H1 (cell line): ENCODE results near the gene MANF. TPM values are rescaled to one million over a fixed set of nuclear protein-coding genes. Genes with fewer than 3 reads are reported as not detected.

Experiments used
- CTCF ChIA-PET: fragments of 300-600 bp; sonication (Branson Sonifier 250); formaldehyde crosslinking; loops from one replicate; lab custom pipeline; 2021; ENCODE audit not compliant: partially characterized antibody; lab: Charles Lee
- POLR2A ChIA-PET: fragments of 300-600 bp; sonication (Branson Sonifier 250); formaldehyde crosslinking; loops from one replicate; lab custom pipeline; 2021; ENCODE audit warnings: inconsistent platforms; ENCODE audit not compliant: partially characterized antibody; lab: Charles Lee
- DNase-seq, 2 experiments: peaks; one replicate each; pipeline versions ENCODE4 v3.0.0 to v3.0.0-alpha.2; 2010 to 2022; ENCODE audit warnings: low spot score in 2 of 2, low read depth in 1 of 2, mixed read lengths in 1 of 2
- FAIRE-seq: peaks from 2 replicates; lab custom pipeline; 2011; peaks lifted over from hg19 to GRCh38; lab: Jason Lieb, UNC
- H2AFZ ChIP-seq: 2 replicates; pipeline ENCODE4 v1.8.1; 2012; ENCODE audit warnings: low read length, inconsistent platforms
- H2AK5ac ChIP-seq: 2 replicates; pipeline ENCODE4 v1.6.1; 2013; ENCODE audit warnings: low read depth, low read length
- H2BK120ac ChIP-seq: replicated peaks from 2 replicates; pipeline ENCODE3; 2013; ENCODE audit warnings: low read depth, low read length, inconsistent platforms
- H2BK12ac ChIP-seq: 2 replicates; pipeline ENCODE4 v1.6.1; 2013; ENCODE audit warnings: low read depth, low read length
- H2BK15ac ChIP-seq: 2 replicates; pipeline ENCODE4 v1.6.1; 2013; ENCODE audit warnings: low read length
- H2BK20ac ChIP-seq: 2 replicates; pipeline ENCODE4 v1.6.1; 2013; ENCODE audit warnings: low read length
- H2BK5ac ChIP-seq: 2 replicates; pipeline ENCODE4 v1.6.1; 2013; ENCODE audit warnings: low read depth, low read length
- H3K14ac ChIP-seq: 2 replicates; pipeline ENCODE4 v1.6.1; 2013; ENCODE audit warnings: inconsistent platforms; ENCODE audit not compliant: insufficient read length
- H3K18ac ChIP-seq: 2 replicates; pipeline ENCODE4 v1.6.1; 2013; ENCODE audit warnings: low read length; ENCODE audit errors: extremely low read depth
- H3K23ac ChIP-seq: 2 replicates; pipeline ENCODE4 v1.6.1; 2013; ENCODE audit warnings: inconsistent platforms; ENCODE audit not compliant: insufficient read length
- H3K23me2 ChIP-seq: 2 replicates; pipeline ENCODE4 v1.6.1; 2013; ENCODE audit warnings: low read depth, low read length
- H3K27ac ChIP-seq: 2 replicates; pipeline ENCODE4 v1.6.1; 2011; ENCODE audit warnings: low read depth, low read length, inconsistent platforms
- H3K27me3 ChIP-seq, 4 experiments: replicated peaks in 1 of 4; 1 replicate in 1 of 4; 2 replicates in 3 of 4; pipeline versions ENCODE4 v1.6.1 to v1.8.1; 2011 to 2013; ENCODE audit warnings: low read length in 3 of 4, mild to moderate bottlenecking in 3 of 4, inconsistent platforms in 2 of 4, mixed read lengths in 2 of 4, moderate library complexity in 1 of 4; ENCODE audit not compliant: control insufficient read depth in 3 of 4, insufficient read depth in 3 of 4; ENCODE audit errors: extremely low read depth in 1 of 4
- H3K36me3 ChIP-seq, 4 experiments: 2 replicates each; pipeline versions ENCODE4 v1.6.1 to v1.8.1; 2011 to 2013; ENCODE audit warnings: mild to moderate bottlenecking in 4 of 4, low read length in 3 of 4, moderate library complexity in 2 of 4, control low read depth in 1 of 4, inconsistent platforms in 1 of 4; ENCODE audit not compliant: insufficient read depth in 4 of 4, control insufficient read depth in 2 of 4
- H3K4ac ChIP-seq: replicated peaks from 2 replicates; pipeline ENCODE3; 2013; ENCODE audit warnings: low read length, low read depth, mixed read lengths, inconsistent platforms; ENCODE audit not compliant: insufficient read length
- H3K4me1 ChIP-seq, 4 experiments: replicated peaks in 1 of 4; 1 replicate in 1 of 4; 2 replicates in 3 of 4; pipeline versions ENCODE4 v1.6.1 to v1.8.1; 2011 to 2013; ENCODE audit warnings: low read length in 3 of 4, inconsistent platforms in 2 of 4, mixed read lengths in 1 of 4; ENCODE audit not compliant: insufficient read depth in 4 of 4, control insufficient read depth in 3 of 4
- H3K4me2 ChIP-seq, 2 experiments: 2 replicates each; pipeline versions ENCODE4 v1.6.1 to v1.8.1; 2011 to 2013; ENCODE audit warnings: low read depth in 2 of 2, low read length in 2 of 2, control low read depth in 1 of 2, inconsistent platforms in 1 of 2, mild to moderate bottlenecking in 1 of 2; ENCODE audit not compliant: insufficient read depth in 1 of 2
- H3K4me3 ChIP-seq, 4 experiments: fragments of 200-600, 300-600 bp in 1 of 4; sonication (generic), shearing (Covaris generic), sonication (Bioruptor Twin) in 1 of 4; 2 replicates each; pipeline versions ENCODE4 v1.5.1 to v1.8.1; 2011 to 2016; ENCODE audit warnings: low read length in 4 of 4, low read depth in 3 of 4, control low read depth in 2 of 4, inconsistent platforms in 2 of 4, mild to moderate bottlenecking in 2 of 4, mixed read lengths in 1 of 4, moderate library complexity in 1 of 4; ENCODE audit not compliant: insufficient read depth in 2 of 4; ENCODE audit errors: extremely low read depth in 1 of 4
- H3K56ac ChIP-seq: replicated peaks from 2 replicates; pipeline ENCODE3; 2013; ENCODE audit warnings: low read depth, mild to moderate bottlenecking, mixed read lengths, low read length, inconsistent platforms; ENCODE audit not compliant: insufficient read length
- H3K79me1 ChIP-seq: 2 replicates; pipeline ENCODE4 v1.6.1; 2013; ENCODE audit warnings: low read depth, low read length, control low read depth
- H3K79me2 ChIP-seq, 2 experiments: 2 replicates each; pipeline versions ENCODE4 v1.6.1 to v1.8.1; 2012 to 2013; ENCODE audit warnings: low read length in 2 of 2, mild to moderate bottlenecking in 2 of 2, inconsistent platforms in 1 of 2; ENCODE audit not compliant: insufficient read depth in 2 of 2, control insufficient read depth in 1 of 2
- H3K9ac ChIP-seq, 4 experiments: replicated peaks in 1 of 4; 1 replicate in 1 of 4; 2 replicates in 3 of 4; pipeline versions ENCODE4 v1.6.1 to v1.8.1; 2011 to 2013; ENCODE audit warnings: low read depth in 3 of 4, low read length in 3 of 4, control low read depth in 2 of 4, mild to moderate bottlenecking in 2 of 4, moderate library complexity in 2 of 4, inconsistent platforms in 1 of 4; ENCODE audit errors: extremely low read depth in 1 of 4
- H3K9me3 ChIP-seq, 2 experiments: 2 replicates each; pipeline versions ENCODE4 v1.6.1 to v1.8.1; 2012 to 2013; ENCODE audit warnings: mild to moderate bottlenecking in 2 of 2, moderate library complexity in 2 of 2, control low read depth in 1 of 2, inconsistent platforms in 1 of 2, low read depth in 1 of 2, low read length in 1 of 2, mixed read lengths in 1 of 2; ENCODE audit not compliant: insufficient read depth in 2 of 2
- H4K20me1 ChIP-seq, 2 experiments: replicated peaks in 1 of 2; 2 replicates each; pipeline versions ENCODE3 to v1.8.1; 2011 to 2013; ENCODE audit warnings: inconsistent platforms in 2 of 2, low read length in 2 of 2, mild to moderate bottlenecking in 1 of 2; ENCODE audit not compliant: insufficient read depth in 2 of 2, control insufficient read depth in 1 of 2
- H4K5ac ChIP-seq: 2 replicates; pipeline ENCODE4 v1.6.1; 2013; ENCODE audit warnings: low read length, low read depth, mixed read lengths, inconsistent platforms; ENCODE audit not compliant: insufficient read length
- H4K8ac ChIP-seq: 2 replicates; pipeline ENCODE4 v1.8.0; 2013; ENCODE audit warnings: mild to moderate bottlenecking, moderate library complexity, low read length, inconsistent platforms; ENCODE audit not compliant: insufficient read depth; ENCODE audit errors: extremely low read depth
- H4K91ac ChIP-seq: replicated peaks from 2 replicates; pipeline ENCODE3; 2013; ENCODE audit warnings: low read length, mixed read lengths, inconsistent platforms; ENCODE audit not compliant: insufficient read length
- CHD2 ChIP-seq: IDR thresholded peaks from 2 replicates; pipeline ENCODE4 v1.6.1; 2012; ENCODE audit warnings: low read length, improper control_type of control experiment
- EGR1 ChIP-seq: IDR thresholded peaks from 2 replicates; pipeline ENCODE4 v1.6.1; 2011; ENCODE audit warnings: low read depth, low read length, borderline replicate concordance
- EZH2 ChIP-seq: fragments of 200-600 bp; sonication (generic); IDR thresholded peaks from 2 replicates; pipeline ENCODE4 v1.7.1; 2012; ENCODE audit warnings: low read depth, mild to moderate bottlenecking, moderate library complexity, low read length, inconsistent platforms; ENCODE audit not compliant: severe bottlenecking
- GTF2F1 ChIP-seq: IDR thresholded peaks from 2 replicates; pipeline ENCODE4 v1.6.1; 2012; ENCODE audit warnings: low read depth, low read length, improper control_type of control experiment, borderline replicate concordance
- RAD21 ChIP-seq, 2 experiments: IDR thresholded peaks in 1 of 2; conservative IDR thresholded peaks in 1 of 2; 2 replicates each; pipeline ENCODE4 v1.6.1; 2011; ENCODE audit warnings: low read depth in 2 of 2, low read length in 2 of 2, improper control_type of control experiment in 1 of 2, inconsistent platforms in 1 of 2, mild to moderate bottlenecking in 1 of 2, moderate library complexity in 1 of 2
- RBBP5 ChIP-seq: IDR thresholded peaks from 2 replicates; pipeline ENCODE4 v1.7.1; 2012; ENCODE audit warnings: low read depth, mild to moderate bottlenecking, inconsistent platforms, low read length, moderate library complexity, borderline replicate concordance
- TBP ChIP-seq: IDR thresholded peaks from 2 replicates; pipeline ENCODE4 v1.6.1; 2011; ENCODE audit warnings: low read depth, low read length, improper control_type of control experiment
- TCF12 ChIP-seq: IDR thresholded peaks from 2 replicates; pipeline ENCODE4 v1.6.1; 2011; ENCODE audit warnings: low read depth, mild to moderate bottlenecking, low read length
- TEAD4 ChIP-seq: IDR thresholded peaks from 2 replicates; pipeline ENCODE4 v1.6.1; 2012; ENCODE audit warnings: low read depth, low read length, inconsistent platforms, mixed read lengths
- WGBS, 2 experiments: shearing (Covaris generic) in 1 of 2; methylation state at CpG; one replicate each; pipeline versions ENCODE4 v1.1.6 to v1.1.7; 2013 to 2015; ENCODE audit warnings: low lambda C conversion rate in 2 of 2, mixed read lengths in 2 of 2, inconsistent platforms in 1 of 2, low coverage in 1 of 2, missing lambda C conversion rate in 1 of 2; ENCODE audit not compliant: insufficient replicate concordance in 2 of 2, insufficient coverage in 1 of 2, insufficient read length in 1 of 2; ENCODE audit errors: extremely low coverage in 1 of 2, missing lambda C conversion rate in 1 of 2; 5-methylcytosine and 5-hydroxymethylcytosine counted together
- polyA plus RNA-seq, 7 experiments: library from polyadenylated mRNA; depleted of rRNA in 3 of 7; stranded (reverse) in 5 of 7; unstranded in 2 of 7; fragments of >200 nt in 5 of 7; fragments of 200-250 nt in 2 of 7; gene quantifications; 1 replicate in 5 of 7; 2 replicates in 1 of 7; 4 replicates in 1 of 7; pipeline versions ENCODE4 v1.2.1 to v1.2.3, GENCODE V29; 2011 to 2013; ENCODE audit warnings: missing spikeins in 2 of 7, mixed read lengths in 2 of 7
- total RNA-seq: library from RNA; stranded (reverse); fragmentation: NEBNext Ultra II Directional; extraction: Animal tissue kit (Norgen Biotek cat#: 25700); gene quantifications from 2 replicates; pipeline ENCODE4 v1.2.1, GENCODE V29; 2021
- TF ChIP-seq, protein P1 (sequence below), 3 experiments: IDR thresholded peaks; 1 replicate in 2 of 3; 2 replicates in 1 of 3; pipeline versions ENCODE4 v1.5.1 to v1.6.1; 2011; ENCODE audit warnings: low read length in 3 of 3, mild to moderate bottlenecking in 3 of 3, inconsistent platforms in 2 of 3, low read depth in 1 of 3, moderate library complexity in 1 of 3; ENCODE audit not compliant: insufficient read depth in 1 of 3; ENCODE audit errors: control extremely low read depth in 1 of 3
- TF ChIP-seq, protein P2 (sequence below): IDR thresholded peaks from 2 replicates; pipeline ENCODE4 v1.6.1; 2012; ENCODE audit warnings: inconsistent platforms

The MANF gene
- total and polyA plus RNA-seq, 2 of the 8 experiments (the other 6 are each of a cell fraction or from before 2014, with no cell fraction given), result 37.5 to 159 TPM

DNA sequence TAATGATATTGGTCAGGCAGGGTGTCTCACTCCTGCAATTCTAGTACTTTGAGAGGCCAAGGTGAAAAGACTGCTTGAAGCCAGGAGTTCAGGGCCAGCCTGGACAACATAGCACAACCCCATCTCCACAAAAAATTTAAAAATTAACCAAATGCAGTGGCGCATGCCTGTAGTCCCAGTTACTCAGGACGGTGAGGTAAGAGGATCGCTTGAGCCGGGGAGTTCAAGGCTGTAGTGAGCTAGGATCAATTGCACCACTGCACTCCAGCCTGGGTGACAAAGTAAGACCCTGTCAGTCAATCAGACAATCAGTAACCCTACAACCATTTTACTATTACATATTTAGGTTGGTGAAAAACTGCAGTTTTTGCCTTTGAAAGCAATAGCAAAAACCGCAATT lies 49.0 kb downstream of the MANF start:
- POLR2A ChIA-PET, result interaction anchor here (1.2 to 1.3 kb wide), 3 partner anchors 14 to 65 kb away, joined by 3 read pairs; no protein-coding TSS in a partner anchor
- TF ChIP-seq, protein P1, sequence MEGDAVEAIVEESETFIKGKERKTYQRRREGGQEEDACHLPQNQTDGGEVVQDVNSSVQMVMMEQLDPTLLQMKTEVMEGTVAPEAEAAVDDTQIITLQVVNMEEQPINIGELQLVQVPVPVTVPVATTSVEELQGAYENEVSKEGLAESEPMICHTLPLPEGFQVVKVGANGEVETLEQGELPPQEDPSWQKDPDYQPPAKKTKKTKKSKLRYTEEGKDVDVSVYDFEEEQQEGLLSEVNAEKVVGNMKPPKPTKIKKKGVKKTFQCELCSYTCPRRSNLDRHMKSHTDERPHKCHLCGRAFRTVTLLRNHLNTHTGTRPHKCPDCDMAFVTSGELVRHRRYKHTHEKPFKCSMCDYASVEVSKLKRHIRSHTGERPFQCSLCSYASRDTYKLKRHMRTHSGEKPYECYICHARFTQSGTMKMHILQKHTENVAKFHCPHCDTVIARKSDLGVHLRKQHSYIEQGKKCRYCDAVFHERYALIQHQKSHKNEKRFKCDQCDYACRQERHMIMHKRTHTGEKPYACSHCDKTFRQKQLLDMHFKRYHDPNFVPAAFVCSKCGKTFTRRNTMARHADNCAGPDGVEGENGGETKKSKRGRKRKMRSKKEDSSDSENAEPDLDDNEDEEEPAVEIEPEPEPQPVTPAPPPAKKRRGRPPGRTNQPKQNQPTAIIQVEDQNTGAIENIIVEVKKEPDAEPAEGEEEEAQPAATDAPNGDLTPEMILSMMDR (IDR thresholded peaks at IDR 0.05; ENCODE audit: control extremely low read depth in 1 of 3, insufficient read depth in 1 of 3, low read depth in 1 of 3, low read length in 3 of 3), result no peak
- no peak for TF ChIP-seq TCF12
- no peak for TF ChIP-seq GTF2F1
- TF ChIP-seq RAD21 (IDR thresholded peaks at IDR 0.05 in 1 of 2, conservative IDR thresholded peaks at IDR 0.05 in 1 of 2; ENCODE audit: low read depth in 2 of 2, low read length in 2 of 2), result no peak
- TF ChIP-seq EGR1, result no peak
- TF ChIP-seq RBBP5, result no peak
- TF ChIP-seq TBP, result no peak
- no peak for TF ChIP-seq EZH2
- TF ChIP-seq, protein P2, sequence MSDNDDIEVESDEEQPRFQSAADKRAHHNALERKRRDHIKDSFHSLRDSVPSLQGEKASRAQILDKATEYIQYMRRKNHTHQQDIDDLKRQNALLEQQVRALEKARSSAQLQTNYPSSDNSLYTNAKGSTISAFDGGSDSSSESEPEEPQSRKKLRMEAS, result no peak
- TF ChIP-seq CHD2, result no peak
- no peak for TF ChIP-seq TEAD4

More for the DNA sequence above, 49.0 kb downstream of the MANF start:
- Histone ChIP-seq H4K91ac (no peak overlapping the region), H3K27ac (no peak overlapping the region), H2BK120ac (no peak overlapping the region), H3K9me3 (no peaks in the 10 kb centered on the region), H2BK5ac (no peak overlapping the region), H3K14ac (no peak overlapping the region), H2BK20ac (no peak overlapping the region), H3K4me1 (no peaks in the 10 kb centered on the region), H4K8ac (no peak overlapping the region), H3K27me3 (no peaks in the 10 kb centered on the region), H3K23ac (no peak overlapping the region), H3K23me2 (no peaks in the 10 kb centered on the region), H2AFZ (no peak overlapping the region), H2BK15ac (no peak overlapping the region), H3K4me2 (no peak overlapping the region), H3K79me1 (no peaks in the 10 kb centered on the region), H3K56ac (no peak overlapping the region), H3K4me3 (no peak overlapping the region), H4K5ac (no peak overlapping the region), H3K9ac (no peak overlapping the region), H3K79me2 (no peaks in the 10 kb centered on the region), H4K20me1 (peaks cover under 1 to 2% of the 10 kb centered on the region in 2 experiments), H3K36me3 (peaks cover under 1 to 21% (median 9%) of the 10 kb centered on the region in 4 experiments; a peak in 6 of 8 replicates), H3K18ac (no peak overlapping the region), H3K4ac (no peak overlapping the region), H2BK12ac (no peak overlapping the region), H2AK5ac (no peak overlapping the region)
- 98% methylated on average over 5 of the region's 5 CpGs; no CpG with 5 or more reads in 1 of the 2 experiments for WGBS, 2 experiments
- CTCF ChIA-PET, result interaction anchor here (0.6 to 2.1 kb wide), 26 partner anchors 10 to 786 kb away, joined by 3 to 32 read pairs (median 4); no protein-coding TSS in a partner anchor
- DNase-seq, result no peak
- FAIRE-seq, result no peak
